Progenitor cell of endocrine pancreas (in vitro differentiated cells): ENCODE measurements around the gene PLEKHG7. TPM values are rescaled to one million over a fixed set of nuclear protein-coding genes. Genes with fewer than 3 reads are reported as not detected.

Experiments
- DNase-seq: peaks from one replicate; pipeline ENCODE4 v3.0.0; 2021; ENCODE audit warnings: low spot score; ENCODE audit not compliant: unreplicated experiment
- H3K27ac Mint-ChIP-seq: 2 replicates; pipeline ENCODE4 v1.8.0; 2021; ENCODE audit warnings: mild to moderate bottlenecking, moderate library complexity, mixed read lengths
- H3K27me3 Mint-ChIP-seq: 2 replicates; pipeline ENCODE4 v1.8.0; 2021; ENCODE audit warnings: mixed read lengths
- H3K36me3 Mint-ChIP-seq: 2 replicates; pipeline ENCODE4 v1.8.0; 2022; ENCODE audit warnings: mixed read lengths; ENCODE audit not compliant: insufficient read depth
- H3K4me1 Mint-ChIP-seq: 2 replicates; pipeline ENCODE4 v1.8.0; 2021; ENCODE audit warnings: low read depth, mixed read lengths
- H3K4me3 Mint-ChIP-seq: 2 replicates; pipeline ENCODE4 v1.8.0; 2021; ENCODE audit warnings: low read depth, mild to moderate bottlenecking, moderate library complexity, mixed read lengths
- H3K9me3 Mint-ChIP-seq: 2 replicates; pipeline ENCODE4 v1.8.0; 2021; ENCODE audit warnings: low read depth, mixed read lengths
- CTCF ChIP-seq: fragments of 200-600 bp; sonication (generic); IDR thresholded peaks from one replicate; pipeline ENCODE4 v1.5.0; 2021; ENCODE audit warnings: antibody characterized with exemption, mild to moderate bottlenecking; ENCODE audit not compliant: unreplicated experiment
- total RNA-seq: library from RNA; stranded (reverse); gene quantifications from 2 replicates; pipeline ENCODE4 v1.2.1, GENCODE V29; 2021

PLEKHG7 gene
- total RNA-seq, 1 donor from 2014 or later = 0.65 TPM

- no peak for DNase-seq
- no peaks in the 10 kb centered on the region for H3K27me3 Mint-ChIP-seq
- H3K4me3 Mint-ChIP-seq = no peak overlapping the region
- TF ChIP-seq CTCF = no peak
- H3K4me1 Mint-ChIP-seq = peaks cover 2% of the 10 kb centered on the region
- no peak overlapping the region for H3K27ac Mint-ChIP-seq
- H3K36me3 Mint-ChIP-seq = no peaks in the 10 kb centered on the region
- H3K9me3 Mint-ChIP-seq = no peaks in the 10 kb centered on the region
Measured at GRCh38 chr12:92733661-92734060, 30.9 kb downstream of the PLEKHG7 start.

- Mint-ChIP-seq H3K27me3 (no peaks in the 10 kb centered on the region), H3K36me3 (no peaks in the 10 kb centered on the region), H3K4me3 (no peak overlapping the region), H3K4me1 (peaks cover 2% of the 10 kb centered on the region), H3K9me3 (no peaks in the 10 kb centered on the region), H3K27ac (no peak overlapping the region)
- no peak for DNase-seq
- peak; percentile 9 for TF ChIP-seq CTCF
Measured at GRCh38 chr12:92735131-92735721, 32.4 kb downstream of the PLEKHG7 start.

- H3K4me1 Mint-ChIP-seq = peaks cover 2% of the 10 kb centered on the region
- no peak overlapping the region for H3K27ac Mint-ChIP-seq
- H3K27me3 Mint-ChIP-seq = no peaks in the 10 kb centered on the region
- no peak for DNase-seq
- no peaks in the 10 kb centered on the region for H3K9me3 Mint-ChIP-seq
- TF ChIP-seq CTCF = no peak
- H3K36me3 Mint-ChIP-seq = no peaks in the 10 kb centered on the region
- H3K4me3 Mint-ChIP-seq = no peak overlapping the region
Measured at GRCh38 chr12:92736605-92737004, 33.8 kb downstream of the PLEKHG7 start.

- no peaks in the 10 kb centered on the region for H3K36me3 Mint-ChIP-seq
- TF ChIP-seq CTCF = no peak
- H3K4me3 Mint-ChIP-seq = no peak overlapping the region
- H3K4me1 Mint-ChIP-seq = peaks cover 2% of the 10 kb centered on the region
- H3K27me3 Mint-ChIP-seq = peaks cover 3% of the 10 kb centered on the region
- H3K9me3 Mint-ChIP-seq = no peaks in the 10 kb centered on the region
- no peak overlapping the region for H3K27ac Mint-ChIP-seq
- DNase-seq = no peak
Measured at GRCh38 chr12:92737855-92738850, 35.4 kb downstream of the PLEKHG7 start.

GRCh38 chr12:92739113-92739512 lies 36.3 kb downstream of the PLEKHG7 start:
- no peaks in the 10 kb centered on the region for H3K9me3 Mint-ChIP-seq
- H3K27me3 Mint-ChIP-seq = peaks cover 3% of the 10 kb centered on the region
- H3K4me3 Mint-ChIP-seq = no peak overlapping the region
- no peak for TF ChIP-seq CTCF
- H3K4me1 Mint-ChIP-seq = peaks cover 2% of the 10 kb centered on the region
- H3K36me3 Mint-ChIP-seq = no peaks in the 10 kb centered on the region
- no peak for DNase-seq
- H3K27ac Mint-ChIP-seq = no peak overlapping the region
